IPS-18c (cell line): Measurements from ENCODE around the gene PLBD1.

ENCODE experiments used
- H3K4me3 ChIP-seq: 2 replicates; pipeline ENCODE4 v1.7.0; 2013; ENCODE audit warnings: low read depth, mild to moderate bottlenecking, low read length, moderate library complexity; ENCODE audit not compliant: insufficient read depth
- H3K9me3 ChIP-seq: one replicate; pipeline ENCODE4 v1.6.1; 2013; ENCODE audit warnings: mild to moderate bottlenecking, low read length, moderate library complexity; ENCODE audit not compliant: control insufficient read depth, insufficient read depth

PLBD1 gene

DNA sequence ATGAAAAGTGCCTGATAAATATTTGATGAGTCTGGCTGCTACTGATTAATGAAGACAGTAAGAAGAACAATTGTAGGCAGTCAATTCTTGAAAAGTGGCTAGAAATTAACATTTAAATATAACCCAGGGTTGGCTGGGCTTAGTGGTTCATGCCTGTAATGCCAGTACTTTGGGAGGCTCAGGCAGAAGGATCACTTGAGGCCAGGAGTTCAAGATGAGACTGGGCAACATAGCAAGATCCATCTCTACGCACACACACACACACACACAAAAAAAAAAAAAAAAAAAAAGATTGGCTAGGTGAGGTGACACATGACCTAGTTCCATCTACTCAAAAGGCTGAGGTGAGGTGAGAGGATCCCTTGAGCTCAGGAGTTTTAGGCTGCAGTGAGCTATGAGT lies 7.9 kb upstream of the PLBD1 start:
- H3K9me3 ChIP-seq = no peaks in the 10 kb centered on the region

DNA sequence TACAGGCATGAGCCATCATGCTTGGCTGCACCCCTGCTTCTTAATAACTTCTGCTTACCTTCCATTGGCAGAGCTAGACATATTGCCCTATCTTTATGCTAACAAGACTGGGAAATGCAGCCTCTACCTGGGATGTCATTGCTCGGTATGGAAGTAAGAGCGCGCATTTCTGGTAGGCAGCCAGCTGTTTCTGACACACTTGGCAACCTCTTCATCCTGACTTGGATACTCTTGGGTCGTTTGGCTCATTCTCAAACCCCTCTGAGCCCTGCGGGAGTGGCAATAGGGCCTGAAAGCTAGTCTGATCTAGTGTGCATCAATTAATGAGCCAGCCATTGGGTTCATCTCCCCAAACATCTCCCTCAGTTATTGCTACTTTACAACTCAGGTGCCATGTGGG lies 5.4 kb upstream of the PLBD1 start:
- Histone ChIP-seq H3K9me3 (no peaks in the 10 kb centered on the region), H3K4me3 (no peak overlapping the region)

More for the DNA sequence above, 7.9 kb upstream of the PLBD1 start:
- H3K4me3 ChIP-seq = no peak overlapping the region

DNA sequence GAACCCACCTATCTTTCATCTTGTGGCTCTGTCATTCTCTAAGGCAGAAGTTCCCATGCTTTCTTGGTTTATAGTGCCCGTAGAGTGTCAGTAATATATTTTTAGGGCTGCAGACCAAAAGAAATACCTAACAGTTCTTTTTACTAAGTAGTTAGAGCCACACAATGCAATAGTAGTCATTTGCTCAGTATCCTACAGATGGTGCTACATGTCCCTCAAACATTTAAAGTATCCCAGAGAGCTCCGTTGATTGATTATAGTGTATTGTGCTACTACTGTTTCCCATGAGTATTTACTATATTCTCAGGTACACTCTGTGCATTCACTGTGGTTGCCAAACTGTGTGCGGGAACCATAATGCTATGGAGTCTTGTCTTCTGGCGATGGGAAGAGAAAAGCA lies 4.7 kb upstream of the PLBD1 start:
- H3K9me3 ChIP-seq = no peaks in the 10 kb centered on the region
- no peak overlapping the region for H3K4me3 ChIP-seq

DNA sequence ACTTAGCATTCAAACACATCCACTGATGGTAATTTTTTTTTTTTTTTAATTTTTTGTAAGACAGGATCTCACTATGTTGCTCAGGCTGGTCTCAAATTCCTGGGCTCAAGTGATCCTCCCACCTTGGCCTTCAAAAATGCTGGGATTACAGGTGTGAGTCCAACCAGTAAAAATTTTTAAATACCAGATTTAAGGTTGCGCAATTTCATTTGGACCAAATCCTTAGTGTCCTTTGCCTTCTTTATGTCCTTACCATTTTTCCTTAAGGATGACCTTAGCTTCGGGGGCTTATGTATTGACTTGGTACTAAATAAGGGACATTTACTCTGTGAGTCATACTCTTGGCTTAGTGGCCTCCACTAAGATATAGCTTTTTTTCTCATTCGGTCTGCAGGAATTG lies 4.1 kb upstream of the PLBD1 start:
- H3K4me3 ChIP-seq = no peak overlapping the region
- H3K9me3 ChIP-seq = no peaks in the 10 kb centered on the region

DNA sequence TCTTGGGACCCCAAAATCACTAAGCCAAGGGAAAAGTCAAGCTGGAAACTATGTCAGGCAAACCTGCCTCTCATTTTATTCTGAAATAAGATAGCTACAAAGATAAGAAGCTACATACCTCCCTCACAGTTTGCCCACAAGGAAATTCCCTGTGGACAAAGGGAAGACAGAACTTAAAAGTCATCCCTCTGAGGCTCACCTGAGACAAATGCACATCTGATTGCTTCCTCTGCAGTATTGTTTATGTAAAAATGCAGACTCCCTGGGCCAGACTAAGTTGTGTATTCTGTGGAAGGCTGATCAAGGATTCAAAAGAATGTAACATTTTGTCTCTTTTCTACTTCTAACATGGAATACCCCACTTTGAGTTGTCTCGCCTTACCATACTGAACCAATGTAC lies 2.5 kb upstream of the PLBD1 start:
- no peak overlapping the region for H3K4me3 ChIP-seq
- no peaks in the 10 kb centered on the region for H3K9me3 ChIP-seq

DNA sequence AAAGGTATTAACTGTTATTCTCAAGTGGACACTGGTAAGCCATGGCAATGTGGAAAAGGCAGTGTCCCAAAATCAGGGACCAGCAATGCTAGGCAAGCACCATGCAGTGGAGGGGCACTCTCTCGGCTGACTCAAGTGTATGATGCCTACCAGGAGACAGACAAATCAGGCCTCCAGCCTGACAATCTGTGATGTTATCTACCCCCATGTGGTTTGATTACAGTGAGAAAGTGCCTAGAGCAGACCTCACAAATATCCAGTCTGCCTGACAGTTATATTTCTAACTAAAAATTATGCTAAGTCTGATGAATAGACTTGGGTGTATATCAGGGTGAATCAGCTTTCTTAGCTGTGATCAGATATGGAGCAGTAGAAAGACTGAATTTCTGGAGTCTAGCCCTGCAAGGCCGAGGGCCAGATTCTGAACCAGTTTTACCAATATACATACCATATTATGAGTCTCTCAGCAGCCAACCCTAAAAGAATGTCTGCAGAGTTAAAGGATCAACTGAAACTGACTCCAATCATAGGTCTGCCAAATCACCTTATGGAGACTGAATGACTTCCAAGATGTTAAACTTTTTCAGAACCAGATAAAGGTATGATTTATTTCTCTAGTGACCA lies 3.2 kb downstream of the PLBD1 start:
- no peak overlapping the region for H3K4me3 ChIP-seq
- no peaks in the 10 kb centered on the region for H3K9me3 ChIP-seq

DNA sequence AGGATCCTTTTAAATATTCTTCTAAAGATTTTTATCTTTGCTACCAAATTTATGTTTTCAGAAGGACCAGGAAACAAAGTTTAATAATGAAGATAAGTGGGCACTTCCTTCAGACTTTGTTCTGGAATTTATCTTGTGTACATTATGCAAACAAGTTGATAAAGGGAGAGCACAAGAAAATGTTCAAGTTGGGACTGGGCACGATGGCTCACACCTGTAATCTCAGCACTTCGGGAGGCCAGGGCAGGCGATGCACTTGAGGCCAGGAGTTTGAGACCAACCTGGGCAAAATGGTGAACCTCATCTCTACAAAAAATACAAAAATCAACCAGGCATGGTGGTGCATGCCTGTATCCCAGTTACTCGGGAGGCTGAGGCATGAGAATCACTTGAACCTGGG lies 4.6 kb downstream of the PLBD1 start:
- H3K4me3 ChIP-seq = no peak overlapping the region
- no peaks in the 10 kb centered on the region for H3K9me3 ChIP-seq

DNA sequence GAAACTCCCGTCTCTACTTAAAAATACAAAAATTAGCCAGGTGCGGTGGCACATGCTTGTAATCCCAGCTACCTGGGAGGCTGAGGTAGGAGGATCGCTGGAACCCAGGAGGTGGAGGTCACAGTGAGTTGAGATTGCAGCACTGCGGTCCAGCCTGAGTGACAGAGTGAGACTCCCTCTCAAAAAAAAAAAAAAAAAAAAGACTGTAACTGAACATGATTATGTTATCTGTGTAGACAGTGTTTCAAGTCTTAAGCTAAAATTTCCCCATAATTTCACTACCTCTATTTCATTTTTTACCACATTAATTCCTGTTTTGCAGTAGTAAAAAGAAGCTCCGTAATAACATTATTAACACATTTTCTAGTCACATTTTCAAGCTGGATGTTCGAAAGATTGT lies 5.4 kb downstream of the PLBD1 start:
- H3K9me3 ChIP-seq = no peaks in the 10 kb centered on the region
- no peak overlapping the region for H3K4me3 ChIP-seq

DNA sequence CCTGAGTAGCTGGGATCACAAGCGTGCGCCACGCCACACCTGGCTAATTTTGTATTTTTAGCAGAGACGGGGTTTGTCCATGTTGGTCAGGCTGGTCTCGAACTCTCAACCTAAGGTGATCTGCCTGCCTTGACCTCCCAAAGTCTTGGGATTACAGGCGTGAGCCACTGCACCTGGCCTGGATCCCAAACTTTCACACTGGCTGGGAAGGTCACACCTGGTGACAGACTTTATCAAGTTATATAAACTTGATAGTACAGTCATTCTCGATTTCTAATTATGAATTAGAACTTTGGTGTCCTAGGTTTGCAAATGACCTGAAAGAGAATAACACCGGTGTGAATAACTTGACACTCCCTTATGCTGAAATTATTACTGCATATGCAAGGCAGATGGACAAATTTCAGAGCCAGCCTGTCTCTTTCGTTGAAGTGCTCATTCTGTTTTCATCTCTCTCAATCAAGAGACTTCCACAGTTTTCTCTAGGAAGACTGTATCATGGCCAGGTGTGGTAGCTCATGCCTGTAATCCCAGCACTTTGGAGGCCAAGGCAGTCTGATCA lies 5.9 kb downstream of the PLBD1 start:
- H3K4me3 ChIP-seq = no peak overlapping the region

DNA sequence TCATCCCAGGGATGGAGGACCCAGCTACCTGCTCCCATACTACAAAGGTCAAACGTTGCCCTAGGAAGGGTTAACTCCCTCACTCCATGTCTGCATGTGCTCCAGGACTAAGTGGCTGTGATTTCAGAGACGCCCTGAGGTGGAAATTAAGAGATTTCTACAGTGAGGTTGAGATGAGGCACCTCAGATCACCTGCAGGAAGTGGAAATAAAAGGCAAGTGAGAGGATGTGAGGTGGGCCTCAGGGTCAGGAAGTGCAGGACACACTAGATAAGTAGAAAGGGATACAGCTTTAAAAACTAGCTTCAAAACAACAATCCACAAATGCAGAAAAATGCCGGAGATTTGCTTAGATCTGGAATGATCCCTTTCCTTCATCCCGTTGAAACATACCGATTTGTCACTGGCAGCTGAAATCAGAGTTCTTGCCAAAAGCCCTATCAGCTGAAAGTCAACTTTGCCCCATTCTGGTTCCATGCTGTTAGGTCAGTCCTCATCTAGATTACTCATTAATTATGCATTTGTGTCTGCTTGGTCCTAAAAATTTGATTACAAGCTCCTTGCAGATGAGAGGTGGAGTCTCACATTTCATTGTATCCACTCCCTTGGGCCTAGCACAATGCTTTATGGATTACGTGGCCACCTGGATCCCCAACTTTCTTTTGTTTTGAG lies 6.6 kb downstream of the PLBD1 start:
- Histone ChIP-seq H3K4me3 (no peak overlapping the region), H3K9me3 (no peaks in the 10 kb centered on the region)

More for the DNA sequence above, 5.9 kb downstream of the PLBD1 start:
- H3K9me3 ChIP-seq = no peaks in the 10 kb centered on the region

DNA sequence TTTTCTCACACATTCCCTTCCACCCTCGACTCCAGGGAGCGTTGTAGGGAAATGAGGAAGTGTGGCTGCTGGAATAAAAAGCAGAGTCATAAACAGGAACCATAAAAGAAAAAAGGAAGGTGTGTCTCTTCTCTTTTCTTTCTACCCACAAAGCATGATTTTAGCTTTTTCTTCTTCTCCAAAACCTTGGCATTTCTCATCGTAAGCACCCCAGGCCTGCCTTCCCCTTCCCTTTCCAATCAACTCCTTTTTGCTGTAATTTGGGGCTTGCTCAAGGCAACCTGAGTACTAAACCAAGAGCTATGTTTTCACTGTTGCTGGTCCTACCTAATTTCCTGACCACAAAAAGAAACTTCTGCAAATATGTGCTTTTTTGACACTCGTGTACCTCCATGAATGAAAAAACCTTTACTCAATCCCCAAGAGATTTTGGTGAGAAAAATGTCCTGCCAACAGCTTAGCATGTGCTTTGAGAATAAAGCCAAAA lies 9.2 kb downstream of the PLBD1 start:
- Histone ChIP-seq H3K4me3 (no peak overlapping the region), H3K9me3 (no peaks in the 10 kb centered on the region)

DNA sequence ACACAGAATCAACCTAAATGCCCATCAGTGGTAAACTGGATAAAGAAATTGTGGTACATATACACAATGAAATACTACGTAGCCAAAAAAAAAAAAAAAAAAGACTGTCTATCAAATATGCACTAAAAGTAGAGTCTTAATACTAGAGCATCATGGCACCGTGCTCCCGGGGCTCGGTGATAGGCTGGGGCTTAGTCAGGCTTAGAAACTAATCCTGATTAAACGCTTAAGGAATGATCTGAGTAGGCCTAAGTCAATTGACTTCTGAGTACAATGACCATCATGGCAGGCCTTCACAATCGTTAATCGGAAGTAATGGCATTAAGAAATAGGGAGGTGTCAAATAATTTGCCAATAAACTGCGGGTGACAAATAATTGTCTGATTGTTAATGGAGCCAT lies 9.7 kb downstream of the PLBD1 start:
- Histone ChIP-seq H3K4me3 (no peak overlapping the region), H3K9me3 (no peaks in the 10 kb centered on the region)

DNA sequence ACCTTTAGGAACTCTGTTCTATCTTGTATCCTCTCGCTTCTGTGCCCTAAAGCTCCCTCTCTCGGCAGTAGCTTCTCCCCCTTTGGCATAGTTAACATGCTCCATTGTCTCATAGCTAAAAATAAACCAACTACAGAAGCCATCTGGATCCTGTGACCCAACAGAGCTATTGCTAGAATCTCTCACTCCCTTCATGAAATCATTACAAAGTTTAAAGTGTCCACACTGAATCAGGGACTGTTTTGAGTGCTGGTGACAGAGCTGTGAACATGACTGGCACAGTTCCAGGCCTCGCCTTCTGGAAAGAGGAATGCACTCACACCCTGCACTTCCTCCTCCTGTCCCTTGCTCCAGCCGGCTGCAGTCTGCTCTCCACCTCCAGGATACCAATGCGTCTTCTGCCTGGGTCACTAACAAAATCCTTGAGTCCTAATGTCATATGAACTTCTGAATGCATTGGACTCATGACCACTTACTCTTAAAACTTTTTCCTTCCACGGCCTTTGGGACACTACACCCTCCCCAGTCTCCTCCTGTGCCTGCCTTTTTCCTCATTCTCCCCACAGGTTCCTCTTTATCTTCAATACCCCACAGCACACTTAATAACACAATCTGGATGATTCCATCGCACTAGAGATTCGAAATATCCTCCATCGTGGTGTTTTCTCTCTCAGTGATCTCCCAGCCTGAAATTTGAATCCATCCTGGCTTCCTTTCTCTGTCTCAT lies 13.2 kb downstream of the PLBD1 start:
- Histone ChIP-seq H3K9me3 (no peaks in the 10 kb centered on the region), H3K4me3 (no peak overlapping the region)

DNA sequence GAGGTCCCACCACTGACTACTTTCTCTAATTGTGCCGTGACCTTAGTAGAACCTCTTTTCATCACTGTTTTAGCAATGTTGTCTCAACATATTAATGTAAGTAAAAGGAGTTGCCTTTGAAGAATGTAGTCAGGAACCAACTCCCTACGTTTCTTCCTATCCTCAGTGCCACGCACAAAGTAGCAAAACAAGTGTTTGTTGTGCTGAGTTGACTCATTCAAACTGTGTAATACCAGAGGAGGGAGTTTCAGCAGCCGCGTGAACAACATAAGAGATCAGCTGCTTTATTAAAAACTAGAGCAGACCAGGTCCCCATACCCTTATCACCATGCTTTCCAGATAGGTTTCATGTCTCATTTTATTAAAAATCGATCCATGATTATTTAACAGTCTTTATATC lies 19.1 kb downstream of the PLBD1 start:
- Histone ChIP-seq H3K4me3 (no peak overlapping the region), H3K9me3 (no peaks in the 10 kb centered on the region)

DNA sequence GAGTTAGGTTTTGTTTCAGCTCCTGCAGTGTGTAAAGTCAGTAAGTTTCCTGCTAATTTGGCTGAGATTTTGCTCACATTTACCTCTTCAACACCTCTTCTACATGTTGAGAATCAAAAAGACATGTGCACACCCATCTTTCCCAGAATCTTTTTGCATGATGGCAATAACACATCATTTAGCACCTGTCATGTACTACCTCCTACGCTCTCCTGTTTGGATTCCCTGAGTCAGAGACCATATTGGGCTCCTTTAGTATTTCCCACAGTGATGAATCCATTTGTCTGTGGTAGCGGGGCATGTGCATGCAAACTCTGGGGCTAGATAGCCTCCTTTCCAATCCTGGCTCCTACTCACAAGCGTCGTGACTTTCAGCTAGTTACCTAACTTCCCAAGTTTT lies 20.1 kb downstream of the PLBD1 start:
- Histone ChIP-seq H3K4me3 (no peak overlapping the region), H3K9me3 (no peaks in the 10 kb centered on the region)

DNA sequence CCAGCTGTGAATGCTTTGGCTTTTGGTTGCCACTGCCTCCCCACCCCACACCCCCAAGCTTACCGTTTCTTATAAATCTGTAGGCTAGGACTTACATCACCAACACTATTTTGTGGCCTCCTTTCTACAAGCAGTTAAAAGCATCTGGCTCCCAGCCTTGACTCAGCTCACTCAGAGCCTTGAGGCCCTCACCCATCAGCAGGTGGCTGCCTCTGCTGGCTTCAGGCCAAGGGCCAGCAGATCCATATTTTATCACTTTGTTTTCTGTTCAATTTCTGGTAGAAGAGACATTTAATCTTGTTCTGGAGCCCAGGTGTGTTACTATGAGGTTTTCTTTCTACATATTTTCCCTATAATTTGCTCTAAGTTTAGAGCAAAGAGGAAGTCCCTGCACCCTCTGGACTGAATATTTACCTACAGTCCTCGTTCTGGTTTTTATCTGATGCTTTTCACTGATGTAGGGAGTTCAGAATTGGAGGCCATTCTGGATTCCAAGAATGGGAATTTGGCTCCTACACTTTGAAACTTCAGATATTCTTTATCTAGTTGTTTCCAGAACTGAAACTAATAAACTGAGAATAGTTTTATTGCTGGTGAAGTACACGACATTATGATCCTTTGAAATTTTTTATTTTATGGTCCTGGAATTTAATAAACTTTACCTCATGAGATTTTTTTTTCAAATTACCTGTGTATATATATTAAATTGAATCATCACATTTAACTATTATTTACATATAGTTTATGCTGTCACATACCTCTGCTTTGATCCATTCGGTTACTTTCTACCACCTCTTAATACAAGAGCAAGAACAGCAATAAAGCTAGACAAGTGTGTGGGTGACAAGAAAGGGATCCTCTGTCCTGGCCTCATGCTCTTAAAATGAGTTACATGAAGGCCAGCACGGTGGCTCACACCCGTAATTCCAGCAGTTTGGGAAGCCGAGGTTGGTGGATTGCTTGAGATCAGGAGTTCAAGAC lies 22.2 kb downstream of the PLBD1 start:
- Histone ChIP-seq H3K4me3 (no peak overlapping the region), H3K9me3 (no peaks in the 10 kb centered on the region)
